Measurements from ENCODE around the gene MAP7.
"Not testable (repeated sequence)": the region's sequence is repeated elsewhere in the genome, so short reads cannot be mapped to it uniquely, and the experiment has no call there.

The MAP7 gene

GRCh38 chr6:136421537-136422158 lies 128.6 kb downstream of the MAP7 start:
- no peak for DNase-seq (ENCODE audit: low spot score)

- no peak for DNase-seq (ENCODE audit: low spot score)
Measured at GRCh38 chr6:136420853-136421252, 129.4 kb downstream of the MAP7 start.

GRCh38 chr6:136415351-136416007 lies 134.7 kb downstream of the MAP7 start:
- DNase-seq (ENCODE audit: low spot score) = no peak

GRCh38 chr6:136412410-136412809 lies 137.8 kb downstream of the MAP7 start:
- DNase-seq (ENCODE audit: low spot score) = no peak

GRCh38 chr6:136411453-136412354 lies 138.5 kb downstream of the MAP7 start:
- DNase-seq (ENCODE audit: low spot score) = no peak

GRCh38 chr6:136411025-136411325 lies 139.2 kb downstream of the MAP7 start:
- no peak for DNase-seq (ENCODE audit: low spot score)

- no peak for DNase-seq (ENCODE audit: low spot score)
Measured at GRCh38 chr6:136410201-136411024, 139.8 kb downstream of the MAP7 start.

GRCh38 chr6:136409597-136409996 lies 140.6 kb downstream of the MAP7 start:
- no peak for DNase-seq (ENCODE audit: low spot score)

GRCh38 chr6:136408204-136408603 lies 142.0 kb downstream of the MAP7 start:
- DNase-seq (ENCODE audit: low spot score) = no peak

- no peak for DNase-seq (ENCODE audit: low spot score)
Measured at GRCh38 chr6:136405420-136406029, 144.7 kb downstream of the MAP7 start.

GRCh38 chr6:136404627-136405419 lies 145.4 kb downstream of the MAP7 start:
- DNase-seq (ENCODE audit: low spot score) = no peak

- DNase-seq (ENCODE audit: low spot score) = no peak
Measured at GRCh38 chr6:136404007-136404406, 146.2 kb downstream of the MAP7 start.

GRCh38 chr6:136403110-136403980 lies 146.9 kb downstream of the MAP7 start:
- DNase-seq (ENCODE audit: low spot score) = peak; percentile 76

GRCh38 chr6:136401749-136402148 lies 148.5 kb downstream of the MAP7 start:
- no peak for DNase-seq (ENCODE audit: low spot score)

- not testable (repeated sequence) for DNase-seq (ENCODE audit: low spot score)
Measured at GRCh38 chr6:136401236-136401635, 149.0 kb downstream of the MAP7 start.

- DNase-seq (ENCODE audit: low spot score) = no peak
Measured at GRCh38 chr6:136398453-136398852, 151.8 kb downstream of the MAP7 start.

- DNase-seq (ENCODE audit: low spot score) = no peak
Measured at GRCh38 chr6:136396908-136397307, 153.3 kb downstream of the MAP7 start.

GRCh38 chr6:136390959-136391358 lies 159.3 kb downstream of the MAP7 start:
- DNase-seq (ENCODE audit: low spot score) = not testable (repeated sequence)

- DNase-seq (ENCODE audit: low spot score) = no peak
Measured at GRCh38 chr6:136387316-136387715, 162.9 kb downstream of the MAP7 start.

All from Ammon's horn (tissue), 1 donor.